SJSA1 (cell line): ENCODE measurements around the gene H2AZ1. TPM values are rescaled to one million over a fixed set of nuclear protein-coding genes. Genes with fewer than 3 reads are reported as not detected.
A peak's percentile ranks its signal among the peaks of the same experiment; 100 is the strongest.

Experiments used
- DNase-seq, 2 experiments: peaks; one replicate each; pipeline ENCODE4 v3.0.0-alpha.2; 2015 to 2020; ENCODE audit warnings: low spot score in 2 of 2, low read depth in 1 of 2
- H3K27ac ChIP-seq: fragments of 250-450 bp; sonication (Bioruptor Pico); 2 replicates; pipeline ENCODE4 v1.5.1; 2020; ENCODE audit warnings: mild to moderate bottlenecking, moderate library complexity
- H3K27me3 ChIP-seq: fragments of 250-450 bp; sonication (Bioruptor Pico); replicated peaks from 2 replicates; pipeline ENCODE4 v1.5.1; 2020; ENCODE audit warnings: mild to moderate bottlenecking, moderate library complexity
- H3K36me3 ChIP-seq: fragments of 250-450 bp; sonication (Bioruptor Pico); 2 replicates; pipeline ENCODE4 v1.5.1; 2020; ENCODE audit warnings: mild to moderate bottlenecking
- H3K4me1 ChIP-seq: fragments of 250-450 bp; sonication (Bioruptor Pico); replicated peaks from 2 replicates; pipeline ENCODE4 v1.6.1; 2021; ENCODE audit warnings: mild to moderate bottlenecking
- H3K4me3 ChIP-seq: fragments of 250-450 bp; sonication (Bioruptor Pico); 2 replicates; pipeline ENCODE4 v1.5.1; 2020; ENCODE audit warnings: mild to moderate bottlenecking
- H3K9me3 ChIP-seq: fragments of 250-450 bp; sonication (Bioruptor Pico); replicated peaks from 2 replicates; pipeline ENCODE4 v1.5.1; 2020; ENCODE audit warnings: mild to moderate bottlenecking
- total RNA-seq: library from RNA; depleted of rRNA; stranded (reverse); fragments of >200 nt; shearing (Covaris generic); gene quantifications from 2 replicates; pipeline ENCODE4 v1.2.3, GENCODE V29; 2014; rRNA removed

The H2AZ1 gene
- 984 and 1,007 TPM in 2 replicates for total RNA-seq

GRCh38 chr4:99949999-99950912 lies at the start of gene H2AZ1:
H2AZ1 (minus strand) TSS chr4:99950275; CDS start chr4:99950170, 105 bp downstream.
- Histone ChIP-seq H3K4me3 (peak within 1 kb of the TSS; percentile 73), H3K27ac (peak within 1 kb of the TSS; percentile 94), H3K27me3 (no peaks in the 10 kb centered on the region), H3K4me1 (peaks cover 28% of the 10 kb centered on the region), H3K9me3 (no peaks in the 10 kb centered on the region), H3K36me3 (peaks cover 34% of the 10 kb centered on the region)
- peak; percentile 95 to 99 for DNase-seq

GRCh38 chr4:99998062-99998867 lies 48.2 kb upstream of the H2AZ1 start:
- H3K27ac ChIP-seq, result no peak overlapping the region
- H3K9me3 ChIP-seq, result no peaks in the 10 kb centered on the region
- H3K27me3 ChIP-seq, result no peaks in the 10 kb centered on the region
- no peak overlapping the region for H3K4me3 ChIP-seq
- no peaks in the 10 kb centered on the region for H3K36me3 ChIP-seq
- DNase-seq, result peak in 1 of 2 experiments; percentile 54
- no peaks in the 10 kb centered on the region; the same call in 1 of the 2 replicates for H3K4me1 ChIP-seq

GRCh38 chr4:99991741-99992140 lies 41.7 kb upstream of the H2AZ1 start:
- Histone ChIP-seq H3K27me3 (no peaks in the 10 kb centered on the region), H3K4me3 (no peak overlapping the region), H3K36me3 (no peaks in the 10 kb centered on the region), H3K27ac (no peak overlapping the region), H3K4me1 (no peaks in the 10 kb centered on the region), H3K9me3 (no peaks in the 10 kb centered on the region)
- no peak for DNase-seq

GRCh38 chr4:99987681-99988080 lies 37.6 kb upstream of the H2AZ1 start:
- H3K4me3 ChIP-seq, result no peak overlapping the region
- H3K4me1 ChIP-seq, result no peaks in the 10 kb centered on the region
- H3K27ac ChIP-seq, result no peak overlapping the region
- H3K9me3 ChIP-seq, result no peaks in the 10 kb centered on the region
- no peaks in the 10 kb centered on the region for H3K36me3 ChIP-seq
- H3K27me3 ChIP-seq, result no peaks in the 10 kb centered on the region
- DNase-seq, result no peak

GRCh38 chr4:99986792-99987191 lies 36.7 kb upstream of the H2AZ1 start:
- H3K36me3 ChIP-seq, result no peaks in the 10 kb centered on the region
- H3K27me3 ChIP-seq, result no peaks in the 10 kb centered on the region
- H3K27ac ChIP-seq, result no peak overlapping the region
- H3K9me3 ChIP-seq, result no peaks in the 10 kb centered on the region
- H3K4me1 ChIP-seq, result no peaks in the 10 kb centered on the region
- no peak for DNase-seq
- no peak overlapping the region for H3K4me3 ChIP-seq

- Histone ChIP-seq H3K4me1 (peaks cover 6% of the 10 kb centered on the region), H3K4me3 (no peak overlapping the region), H3K9me3 (no peaks in the 10 kb centered on the region), H3K27me3 (no peaks in the 10 kb centered on the region), H3K27ac (no peak overlapping the region), H3K36me3 (no peaks in the 10 kb centered on the region)
- DNase-seq, result no peak
Observed at GRCh38 chr4:99983289-99983943, 33.3 kb upstream of the H2AZ1 start.

- DNase-seq, result no peak
- Histone ChIP-seq H3K27me3 (no peaks in the 10 kb centered on the region), H3K4me3 (no peak overlapping the region), H3K36me3 (no peaks in the 10 kb centered on the region), H3K9me3 (no peaks in the 10 kb centered on the region), H3K4me1 (peaks cover 6% of the 10 kb centered on the region), H3K27ac (no peak overlapping the region)
Observed at GRCh38 chr4:99979872-99980271, 29.8 kb upstream of the H2AZ1 start.

GRCh38 chr4:99971453-99972111 lies 21.5 kb upstream of the H2AZ1 start:
- DNase-seq, result no peak
- Histone ChIP-seq H3K4me1 (peaks cover 21% of the 10 kb centered on the region), H3K36me3 (no peaks in the 10 kb centered on the region), H3K27ac (no peak overlapping the region), H3K9me3 (no peaks in the 10 kb centered on the region), H3K4me3 (no peak overlapping the region), H3K27me3 (no peaks in the 10 kb centered on the region)

GRCh38 chr4:99968330-99968729 lies 18.3 kb upstream of the H2AZ1 start:
- Histone ChIP-seq H3K27ac (peak overlapping the region; percentile 52), H3K36me3 (no peaks in the 10 kb centered on the region), H3K4me1 (peaks cover 29% of the 10 kb centered on the region), H3K27me3 (no peaks in the 10 kb centered on the region), H3K9me3 (no peaks in the 10 kb centered on the region), H3K4me3 (no peak overlapping the region)
- DNase-seq, result peak; percentile 44 to 64

GRCh38 chr4:99966692-99967091 lies 16.6 kb upstream of the H2AZ1 start:
- no peaks in the 10 kb centered on the region for H3K36me3 ChIP-seq
- no peak for DNase-seq
- H3K27ac ChIP-seq, result no peak overlapping the region
- H3K4me1 ChIP-seq, result peaks cover 29% of the 10 kb centered on the region
- H3K4me3 ChIP-seq, result no peak overlapping the region
- no peaks in the 10 kb centered on the region for H3K9me3 ChIP-seq
- H3K27me3 ChIP-seq, result no peaks in the 10 kb centered on the region

GRCh38 chr4:99965674-99966350 lies 15.7 kb upstream of the H2AZ1 start:
- H3K27ac ChIP-seq, result no peak overlapping the region
- no peak for DNase-seq
- H3K36me3 ChIP-seq, result no peaks in the 10 kb centered on the region
- H3K9me3 ChIP-seq, result no peaks in the 10 kb centered on the region
- no peak overlapping the region for H3K4me3 ChIP-seq
- H3K27me3 ChIP-seq, result no peaks in the 10 kb centered on the region
- peaks cover 33% of the 10 kb centered on the region for H3K4me1 ChIP-seq

- Histone ChIP-seq H3K36me3 (no peaks in the 10 kb centered on the region), H3K9me3 (no peaks in the 10 kb centered on the region)
Observed at GRCh38 chr4:99965173-99965572, 15.1 kb upstream of the H2AZ1 start.

GRCh38 chr4:99961711-99962110 lies 11.6 kb upstream of the H2AZ1 start:
- Histone ChIP-seq H3K4me3 (no peak overlapping the region), H3K27ac (no peak overlapping the region), H3K4me1 (peaks cover 21% of the 10 kb centered on the region), H3K9me3 (no peaks in the 10 kb centered on the region), H3K27me3 (no peaks in the 10 kb centered on the region), H3K36me3 (no peaks in the 10 kb centered on the region)
- DNase-seq, result no peak

More at GRCh38 chr4:99965173-99965572, 15.1 kb upstream of the H2AZ1 start:
- Histone ChIP-seq H3K27ac (no peak overlapping the region), H3K4me3 (no peak overlapping the region), H3K4me1 (peaks cover 33% of the 10 kb centered on the region), H3K27me3 (no peaks in the 10 kb centered on the region)
- DNase-seq, result no peak
